GM12891 (cell line): ENCODE results near the gene POGLUT3.

Experiments used
- PAX5 ChIP-seq: IDR thresholded peaks from 2 replicates; pipeline ENCODE4 v1.6.1; 2011; ENCODE audit warnings: low read length, moderate library complexity, mild to moderate bottlenecking; ENCODE audit not compliant: insufficient read depth, severe bottlenecking
- POLR2A ChIP-seq: IDR thresholded peaks from 2 replicates; pipeline ENCODE4 v1.6.1; 2011; ENCODE audit warnings: low read depth, low read length, control low read depth
- POLR2AphosphoS5 ChIP-seq: IDR thresholded peaks from 2 replicates; pipeline ENCODE4 v1.6.1; 2011; ENCODE audit warnings: low read depth, low read length, control low read depth
- POU2F2 ChIP-seq: IDR thresholded peaks from 2 replicates; pipeline ENCODE4 v1.6.1; 2011; ENCODE audit warnings: low read depth, mild to moderate bottlenecking, control low read depth, low read length, moderate library complexity
- SPI1 ChIP-seq: IDR thresholded peaks from 2 replicates; pipeline ENCODE4 v1.6.1; 2011; ENCODE audit warnings: low read depth, low read length, control low read depth
- TAF1 ChIP-seq: IDR thresholded peaks from 2 replicates; pipeline ENCODE4 v1.6.1; 2011; ENCODE audit warnings: low read depth, low read length, control low read depth

GRCh38 chr11:108511851-108512474 lies 13.8 kb upstream of the POGLUT3 start:
- TF ChIP-seq POLR2AphosphoS5 (no peak), POLR2A (no peak), SPI1 (no peak), TAF1 (no peak), PAX5 (no peak), POU2F2 (no peak)
